HG03469 (cell line): Measurements from ENCODE around the gene C10orf90.

ENCODE experiments used
- ATAC-seq: cut with Tn5 transposase; IDR thresholded peaks from one replicate; pipeline ENCODE4 v1.9.1; 2021; ENCODE audit warnings: mild to moderate bottlenecking, moderate library complexity, moderate number of reproducible peaks; ENCODE audit not compliant: unreplicated experiment

Gene C10orf90

GRCh38 chr10:126637501-126637900 is 33.0 kb downstream of the C10orf90 start:
- ATAC-seq: no peak

DNA sequence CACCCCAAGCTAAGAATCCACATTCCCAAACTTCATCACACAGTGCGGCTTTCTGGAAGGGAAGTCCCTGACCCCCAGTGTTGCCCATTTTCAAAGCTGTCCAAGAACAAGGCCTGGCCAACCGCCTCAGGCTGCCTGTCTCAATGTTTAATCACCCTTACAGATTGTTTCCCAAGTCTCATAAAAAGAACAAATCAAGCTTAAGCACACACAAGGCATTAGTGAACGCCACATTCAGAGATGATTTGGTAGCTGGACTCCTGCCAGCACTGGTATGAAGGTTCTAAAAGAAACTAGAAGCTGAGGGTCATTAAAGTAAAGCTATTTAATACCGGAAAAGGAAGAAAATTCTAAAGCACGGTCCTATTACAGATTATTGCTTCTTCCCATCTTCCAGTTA is 35.6 kb downstream of the C10orf90 start:
- no peak for ATAC-seq

DNA sequence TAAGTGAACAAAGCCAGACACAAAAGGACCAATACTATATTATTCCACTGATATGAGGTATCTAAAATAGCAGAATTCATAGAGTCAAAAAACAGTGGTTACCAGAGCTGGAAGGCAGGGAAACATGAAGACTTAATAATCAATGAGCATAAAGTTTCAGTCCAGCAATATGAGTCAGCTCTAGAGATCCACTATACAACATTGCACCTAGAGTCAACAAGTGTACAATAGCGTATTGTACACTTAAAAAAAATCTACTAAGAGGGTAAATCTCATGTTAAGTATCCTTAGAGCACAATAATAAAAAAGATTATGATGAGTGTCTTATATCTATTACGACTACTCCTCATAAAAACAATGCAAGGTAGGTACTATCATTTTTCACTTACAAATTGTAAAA is 36.1 kb downstream of the C10orf90 start:
- ATAC-seq: no peak

DNA sequence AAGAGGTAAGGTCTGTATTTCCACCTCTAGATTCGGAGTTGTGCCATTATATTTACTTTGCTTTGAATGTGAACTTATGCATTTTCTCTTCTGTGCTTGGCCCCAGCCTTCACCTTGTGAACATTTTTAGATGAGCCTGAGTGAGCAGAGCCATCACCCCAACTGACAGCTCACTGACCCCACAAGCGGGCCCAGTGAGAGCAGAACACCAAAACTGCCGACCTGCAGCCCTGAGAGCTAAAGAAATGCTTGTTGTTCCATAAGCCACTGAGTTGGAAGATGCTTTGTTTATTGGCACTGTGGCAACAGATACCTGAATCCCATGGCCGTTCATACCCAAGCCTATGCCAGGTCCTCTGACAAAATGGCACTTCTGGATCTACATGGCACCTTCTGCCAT is 37.8 kb downstream of the C10orf90 start:
- ATAC-seq: no peak

DNA sequence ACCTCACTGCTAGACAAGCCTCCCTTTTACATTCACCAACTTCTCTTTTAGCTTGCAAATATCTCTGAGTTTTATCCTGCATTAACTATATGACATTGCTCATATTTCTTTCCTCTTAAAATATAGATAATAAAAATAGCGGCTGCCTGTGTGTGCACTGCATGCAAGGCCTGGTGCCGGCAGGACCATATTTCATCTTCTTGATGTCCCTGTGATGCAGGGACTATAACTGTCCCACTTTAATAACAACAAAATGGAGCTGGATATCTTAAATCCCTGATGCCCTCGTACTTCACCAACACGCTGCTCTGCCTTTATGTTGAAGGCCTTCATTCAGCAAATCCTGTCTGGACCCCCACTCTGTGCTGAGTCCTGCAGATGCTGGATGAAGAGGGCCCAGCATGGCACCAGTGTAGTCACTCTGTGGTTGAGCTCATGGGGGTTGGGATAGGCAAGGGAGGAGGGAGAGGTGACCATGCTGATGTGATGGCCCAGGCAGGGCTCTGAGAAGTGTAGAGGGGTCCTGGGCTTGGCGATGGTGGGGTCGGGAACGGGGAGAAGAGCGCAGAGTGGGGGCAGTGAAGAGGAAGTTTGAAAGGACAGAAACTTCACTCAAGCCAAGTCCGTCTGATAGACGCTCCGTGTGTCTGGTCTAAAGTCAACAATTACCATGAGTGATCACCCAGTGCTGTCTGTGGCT is 40.4 kb downstream of the C10orf90 start:
- no peak for ATAC-seq

DNA sequence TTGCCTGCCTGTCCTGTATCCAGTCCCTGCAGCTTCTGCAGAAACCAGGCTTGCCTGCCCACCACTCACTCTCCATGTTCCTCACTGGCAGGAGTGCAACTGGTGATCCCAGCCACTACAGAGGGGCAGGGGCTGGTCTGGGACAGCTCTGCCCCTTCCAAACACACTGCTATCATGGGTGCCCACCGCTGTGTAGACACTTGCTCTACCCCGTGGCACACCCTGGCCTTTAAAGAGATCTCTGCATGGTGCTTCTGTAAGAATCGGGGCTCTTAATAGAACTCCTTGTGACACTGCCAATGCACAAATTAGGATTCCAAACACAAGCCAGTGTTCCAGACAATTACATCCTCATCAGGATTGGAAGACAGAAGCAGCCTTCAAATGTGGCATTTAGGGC is 41.7 kb downstream of the C10orf90 start:
- no peak for ATAC-seq

- ATAC-seq: no peak
Observed at GRCh38 chr10:126621846-126622245, 48.6 kb downstream of the C10orf90 start.

DNA sequence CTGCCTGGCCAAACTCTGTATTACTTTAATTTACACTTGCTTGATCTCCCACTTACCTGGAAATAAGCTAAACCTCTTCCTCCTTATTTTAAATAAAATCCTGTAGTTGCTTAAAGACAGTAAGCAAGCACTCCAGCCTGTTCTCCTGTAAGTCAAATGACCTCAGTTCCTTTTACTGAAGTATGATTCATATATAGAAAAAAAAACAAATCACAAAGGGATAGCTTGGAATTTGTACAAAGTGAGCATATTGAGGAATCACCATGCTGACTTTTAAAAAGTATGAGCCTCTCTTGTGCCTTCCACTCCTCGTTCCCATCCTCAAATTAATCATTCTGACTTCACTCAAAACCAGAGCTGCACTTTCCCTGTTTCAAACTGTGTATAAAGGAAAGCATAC is 52.0 kb downstream of the C10orf90 start:
- no peak for ATAC-seq

- no peak for ATAC-seq
Observed at GRCh38 chr10:126617733-126618132, 52.8 kb downstream of the C10orf90 start.

DNA sequence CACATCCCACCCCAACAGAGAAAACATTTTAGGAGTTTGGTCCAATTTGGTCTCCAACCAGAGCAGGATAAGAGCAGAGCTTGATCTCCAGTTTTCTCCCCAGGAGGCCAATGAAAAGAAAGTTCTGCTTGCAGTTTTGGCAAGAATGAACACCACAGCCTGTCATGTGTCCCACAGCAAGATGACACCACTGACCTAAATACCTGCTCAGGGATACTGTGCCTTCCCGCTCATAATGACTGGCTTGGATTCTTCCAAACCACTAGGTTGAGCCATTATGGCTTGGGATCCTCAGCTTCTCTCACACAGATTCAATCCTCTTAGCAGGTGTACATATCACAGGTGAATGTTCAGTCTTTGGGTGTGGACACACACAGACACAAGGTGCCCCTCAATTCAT is 53.3 kb downstream of the C10orf90 start:
- no peak for ATAC-seq

- ATAC-seq: no peak
Observed at GRCh38 chr10:126616737-126617136, 53.8 kb downstream of the C10orf90 start.

- no peak for ATAC-seq
Observed at GRCh38 chr10:126611303-126611702, 59.2 kb downstream of the C10orf90 start.

GRCh38 chr10:126609566-126609965 is 60.9 kb downstream of the C10orf90 start:
- ATAC-seq: no peak

GRCh38 chr10:126599949-126600682 is 70.4 kb downstream of the C10orf90 start:
- no peak for ATAC-seq

DNA sequence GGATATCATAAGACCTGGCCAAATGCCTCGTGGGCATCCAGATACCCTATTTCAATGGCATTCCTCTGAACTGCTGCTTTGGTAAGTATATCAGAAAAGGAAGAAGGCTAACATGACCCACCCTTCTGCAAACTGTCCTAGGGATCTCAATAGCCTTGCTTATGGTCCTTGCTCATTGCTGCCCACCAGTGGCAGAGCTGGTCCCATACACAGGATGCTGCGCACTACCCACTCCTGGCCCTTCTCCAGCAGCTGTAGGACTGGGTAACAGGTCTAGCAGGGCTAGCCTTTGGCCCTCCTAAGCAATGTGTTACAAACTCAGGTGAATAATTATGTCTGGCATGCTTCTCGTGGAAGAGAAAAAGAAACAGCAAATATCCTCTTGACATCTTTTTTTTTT is 72.5 kb downstream of the C10orf90 start:
- ATAC-seq: no peak

GRCh38 chr10:126597211-126597610 is 73.3 kb downstream of the C10orf90 start:
- ATAC-seq: no peak

- no peak for ATAC-seq
Observed at GRCh38 chr10:126596472-126597016, 73.9 kb downstream of the C10orf90 start.

DNA sequence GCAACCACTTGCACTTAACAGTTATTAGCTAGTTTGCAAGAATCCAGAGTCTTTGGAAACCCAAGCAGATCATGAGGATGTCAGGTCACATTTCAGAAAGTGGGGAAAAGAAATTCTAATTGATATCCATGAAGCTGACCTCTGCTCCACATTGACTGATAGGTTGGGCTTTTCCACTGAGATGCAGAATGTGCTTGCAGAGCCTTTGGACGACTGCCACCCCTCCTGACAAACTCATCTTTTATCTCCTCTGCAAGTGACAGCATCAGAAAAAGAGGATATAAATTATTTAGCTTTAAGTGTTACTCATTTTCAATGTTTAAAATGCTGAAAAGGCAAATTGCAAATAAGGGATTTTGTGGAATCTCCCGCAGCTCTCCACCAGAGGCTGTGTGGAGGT is 75.3 kb downstream of the C10orf90 start:
- no peak for ATAC-seq

DNA sequence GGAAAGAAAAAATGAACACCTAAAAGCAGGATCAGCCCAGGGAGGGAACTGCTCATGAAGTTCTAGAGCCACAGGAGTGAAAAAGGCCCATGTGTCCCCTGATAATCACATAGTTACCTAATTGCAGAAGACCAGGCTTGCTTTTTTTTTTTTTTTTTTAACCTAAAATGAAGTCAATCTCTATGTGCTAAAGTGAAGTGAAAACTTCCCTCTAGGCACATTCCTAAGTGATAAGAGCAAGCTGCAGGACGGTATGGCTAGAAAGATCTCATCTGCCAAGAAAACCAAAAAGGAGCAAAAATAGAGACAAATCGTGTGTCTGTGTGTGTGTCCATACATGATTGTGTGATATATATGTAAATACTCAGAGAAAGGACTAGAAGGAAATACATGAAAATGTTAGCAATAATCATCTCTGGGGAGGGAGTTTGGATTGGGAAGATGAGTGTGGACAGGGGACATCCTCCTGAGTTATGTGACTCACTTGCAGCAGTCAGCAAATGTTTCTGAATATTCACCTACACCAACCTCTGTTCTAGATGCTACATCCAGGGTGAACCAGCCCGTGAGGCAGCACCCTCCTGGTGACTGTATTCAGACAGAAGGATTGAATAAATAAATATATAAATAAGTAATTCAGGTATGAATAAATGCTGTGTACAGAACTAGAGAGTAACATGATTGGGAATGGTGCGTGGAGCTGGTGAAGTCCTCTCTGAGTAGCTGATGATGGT is 76.4 kb downstream of the C10orf90 start:
- ATAC-seq: no peak

DNA sequence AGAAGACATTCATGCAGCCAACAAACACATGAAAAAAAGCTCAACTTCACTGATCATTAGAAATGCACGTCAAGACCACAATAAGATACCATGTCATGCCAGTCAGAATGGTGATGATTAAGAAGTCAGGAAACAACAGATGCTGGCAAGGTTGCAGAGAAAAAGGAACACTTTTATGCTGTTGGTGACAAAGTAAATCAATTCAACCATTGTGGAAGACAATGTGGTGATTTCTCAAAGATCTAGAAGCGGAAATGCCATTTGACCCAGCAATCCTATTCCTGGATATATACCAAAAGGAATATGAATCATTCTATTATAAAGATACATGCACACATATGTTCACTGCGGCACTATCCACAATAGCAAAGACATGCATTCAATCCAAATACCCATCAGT is 77.6 kb downstream of the C10orf90 start:
- no peak for ATAC-seq

DNA sequence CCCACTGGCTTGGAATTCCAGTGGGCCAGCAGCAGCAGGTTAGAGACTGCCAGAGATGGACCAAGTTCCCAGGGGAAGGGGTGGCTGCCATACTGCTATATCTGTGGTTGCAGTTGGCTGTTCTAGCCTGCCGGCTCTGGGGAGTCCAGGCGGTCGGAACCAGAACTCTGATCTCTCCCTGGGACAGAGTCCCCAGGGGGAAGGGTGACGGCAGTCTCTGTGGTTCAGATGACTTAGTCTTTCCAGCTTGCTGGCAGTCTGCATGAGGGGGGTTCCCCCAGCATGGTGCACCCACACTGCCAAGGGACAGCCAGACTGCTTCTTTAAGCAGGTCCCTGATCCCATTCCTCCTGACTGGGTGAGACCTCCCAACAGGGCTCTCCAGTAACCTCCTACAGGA is 82.5 kb downstream of the C10orf90 start:
- ATAC-seq: no peak

- no peak for ATAC-seq
Observed at GRCh38 chr10:126586878-126587277, 83.6 kb downstream of the C10orf90 start.
